Measurements from ENCODE around the gene WDFY2.

Gene WDFY2

DNA sequence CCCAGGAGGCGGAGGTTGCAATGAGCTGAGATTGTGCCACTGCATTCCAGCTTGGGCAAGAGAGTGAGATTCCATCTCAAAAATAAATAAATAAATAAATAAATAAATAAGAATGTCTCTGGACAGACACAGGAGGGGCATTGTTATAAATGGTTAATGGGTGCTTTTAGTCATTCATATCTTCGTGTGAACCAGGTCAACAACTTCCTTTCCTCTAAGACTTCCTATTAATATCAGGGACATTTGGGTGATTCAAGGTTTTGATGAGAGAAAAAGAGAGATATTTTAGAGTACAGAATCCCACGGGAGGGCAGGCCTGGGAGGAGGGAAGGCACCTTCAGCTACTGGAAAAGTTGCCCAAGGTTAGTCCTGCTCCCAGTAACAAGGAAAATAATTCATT lies 195.8 kb downstream of the WDFY2 start:
- no peak overlapping the region for H3K4me3 ChIP-seq (ENCODE audit: low read depth, low read length)
- no peak overlapping the region for H3K4ac ChIP-seq (ENCODE audit: low read depth, low read length)
- no peak for DNase-seq
- no peak overlapping the region for H3K18ac ChIP-seq (ENCODE audit: low read length)
- no peaks in the 10 kb centered on the region for H3K9me3 ChIP-seq (ENCODE audit: insufficient read depth, low read depth, low read length)
- no peak overlapping the region for H3K9ac ChIP-seq (ENCODE audit: low read length)
- no CpG with 5 or more reads among the region's 3 CpGs for WGBS (ENCODE audit: extremely low coverage, insufficient coverage, insufficient read length)
- H3K4me2 ChIP-seq (ENCODE audit: low read length) = no peak overlapping the region
- H2BK5ac ChIP-seq (ENCODE audit: low read depth, low read length, poor library complexity) = no peak overlapping the region
- no peak overlapping the region for H3K14ac ChIP-seq (ENCODE audit: low read length)
- no peak overlapping the region for H2AK5ac ChIP-seq (ENCODE audit: low read length)
- H3K4me1 ChIP-seq (ENCODE audit: control insufficient read depth in 1 of 2, insufficient read depth in 2 of 2, low read length in 2 of 2) = no peaks in the 10 kb centered on the region
- H3K79me2 ChIP-seq (ENCODE audit: control insufficient read depth, insufficient read depth, low read length, poor library complexity) = no peaks in the 10 kb centered on the region
- no peak overlapping the region for H2AFZ ChIP-seq (ENCODE audit: insufficient read depth, low read length, poor library complexity)
- H4K8ac ChIP-seq (ENCODE audit: low read depth, low read length) = no peak overlapping the region
- H3K79me1 ChIP-seq (ENCODE audit: low read length) = no peaks in the 10 kb centered on the region
- no peaks in the 10 kb centered on the region for H3K27me3 ChIP-seq (ENCODE audit: insufficient read depth, low read length)
- H3K36me3 ChIP-seq (ENCODE audit: control insufficient read depth in 1 of 2, insufficient read depth in 2 of 2, low read length in 2 of 2) = no peaks in the 10 kb centered on the region
- H4K12ac ChIP-seq (ENCODE audit: low read depth, low read length) = no peak overlapping the region
- H2BK12ac ChIP-seq (ENCODE audit: low read length) = no peak overlapping the region
- no peak overlapping the region for H3K23ac ChIP-seq (ENCODE audit: low read length)
- H4K91ac ChIP-seq (ENCODE audit: low read depth, low read length) = no peak overlapping the region
- H2BK120ac ChIP-seq (ENCODE audit: insufficient read depth, low read length, poor library complexity) = no peak overlapping the region
- H3K27ac ChIP-seq (ENCODE audit: low read depth, low read length) = no peak overlapping the region

- no CpG with 5 or more reads among the region's 15 CpGs for WGBS (ENCODE audit: extremely low coverage, insufficient coverage, insufficient read length)
Measured at GRCh38 chr13:51781246-51782022, 197.2 kb downstream of the WDFY2 start.

GRCh38 chr13:51782026-51782710 lies 197.9 kb downstream of the WDFY2 start:
- H3K18ac ChIP-seq (ENCODE audit: low read length) = no peak overlapping the region

More at GRCh38 chr13:51781246-51782022, 197.2 kb downstream of the WDFY2 start:
- H2AFZ ChIP-seq (ENCODE audit: insufficient read depth, low read length, poor library complexity) = no peak overlapping the region
- H2BK5ac ChIP-seq (ENCODE audit: low read depth, low read length, poor library complexity) = no peak overlapping the region
- H3K27ac ChIP-seq (ENCODE audit: low read depth, low read length) = no peak overlapping the region
- H3K23ac ChIP-seq (ENCODE audit: low read length) = no peak overlapping the region
- H3K4me2 ChIP-seq (ENCODE audit: low read length) = no peak overlapping the region
- no peak overlapping the region for H2BK12ac ChIP-seq (ENCODE audit: low read length)
- no peak overlapping the region for H3K4me3 ChIP-seq (ENCODE audit: low read depth, low read length)
- no peak overlapping the region for H4K12ac ChIP-seq (ENCODE audit: low read depth, low read length)
- no peaks in the 10 kb centered on the region for H3K79me2 ChIP-seq (ENCODE audit: control insufficient read depth, insufficient read depth, low read length, poor library complexity)
- no peak overlapping the region for H3K14ac ChIP-seq (ENCODE audit: low read length)
- no peak overlapping the region for H2AK5ac ChIP-seq (ENCODE audit: low read length)
- no peaks in the 10 kb centered on the region for H3K27me3 ChIP-seq (ENCODE audit: insufficient read depth, low read length)
- H4K8ac ChIP-seq (ENCODE audit: low read depth, low read length) = no peak overlapping the region
- H3K9ac ChIP-seq (ENCODE audit: low read length) = no peak overlapping the region
- H3K79me1 ChIP-seq (ENCODE audit: low read length) = no peaks in the 10 kb centered on the region
- no peak overlapping the region for H3K18ac ChIP-seq (ENCODE audit: low read length)
- H3K9me3 ChIP-seq (ENCODE audit: insufficient read depth, low read depth, low read length) = no peaks in the 10 kb centered on the region
- H4K91ac ChIP-seq (ENCODE audit: low read depth, low read length) = no peak overlapping the region
- no peak overlapping the region for H3K4ac ChIP-seq (ENCODE audit: low read depth, low read length)
- no peaks in the 10 kb centered on the region for H3K36me3 ChIP-seq (ENCODE audit: control insufficient read depth in 1 of 2, insufficient read depth in 2 of 2, low read length in 2 of 2)
- DNase-seq = peak; percentile 56 to 75
- H2BK120ac ChIP-seq (ENCODE audit: insufficient read depth, low read length, poor library complexity) = no peak overlapping the region
- no peaks in the 10 kb centered on the region for H3K4me1 ChIP-seq (ENCODE audit: control insufficient read depth in 1 of 2, insufficient read depth in 2 of 2, low read length in 2 of 2)

DNA sequence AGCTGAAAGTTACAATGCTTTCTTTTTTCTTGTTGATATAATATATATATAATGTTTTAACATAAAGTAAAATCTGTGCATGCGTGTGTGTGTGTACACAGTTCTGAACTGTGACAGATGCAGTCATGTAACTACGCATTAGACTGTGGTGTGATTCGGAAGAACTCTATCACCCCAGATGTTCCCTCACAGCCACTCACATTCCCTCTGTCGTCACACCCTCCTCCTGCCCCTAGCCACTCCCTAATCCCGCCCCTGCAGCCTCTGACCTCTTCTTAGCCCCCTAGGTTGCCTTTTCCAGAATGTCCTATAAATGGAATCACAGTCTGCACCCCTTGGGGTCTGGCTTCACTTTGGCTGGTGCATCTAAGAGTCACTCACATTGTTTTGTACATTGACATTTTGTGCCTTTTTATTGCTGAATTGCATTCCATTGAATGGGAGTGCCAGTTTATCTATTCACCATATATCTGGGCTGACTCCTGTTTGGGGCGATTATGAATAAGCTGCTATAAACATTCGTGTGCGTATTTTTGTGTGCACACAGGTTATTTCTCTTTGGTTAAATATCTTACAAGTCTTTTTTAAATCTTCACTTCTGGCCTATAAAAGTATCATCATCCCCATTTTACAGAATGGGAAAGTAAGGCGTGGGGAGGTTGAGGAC lies 199.3 kb downstream of the WDFY2 start:
- no peak overlapping the region for H4K12ac ChIP-seq (ENCODE audit: low read depth, low read length)
- no peak overlapping the region for H4K91ac ChIP-seq (ENCODE audit: low read depth, low read length)
- no peaks in the 10 kb centered on the region for H3K27me3 ChIP-seq (ENCODE audit: insufficient read depth, low read length)
- no peak for DNase-seq
- H3K27ac ChIP-seq (ENCODE audit: low read depth, low read length) = no peak overlapping the region
- no peak overlapping the region for H3K4ac ChIP-seq (ENCODE audit: low read depth, low read length)
- no peak overlapping the region for H2BK120ac ChIP-seq (ENCODE audit: insufficient read depth, low read length, poor library complexity)
- no peak overlapping the region for H3K14ac ChIP-seq (ENCODE audit: low read length)
- no peaks in the 10 kb centered on the region for H3K9me3 ChIP-seq (ENCODE audit: insufficient read depth, low read depth, low read length)
- H3K23ac ChIP-seq (ENCODE audit: low read length) = no peak overlapping the region
- H2AFZ ChIP-seq (ENCODE audit: insufficient read depth, low read length, poor library complexity) = no peak overlapping the region
- H3K18ac ChIP-seq (ENCODE audit: low read length) = no peak overlapping the region
- H2BK5ac ChIP-seq (ENCODE audit: low read depth, low read length, poor library complexity) = no peak overlapping the region
- H3K4me1 ChIP-seq (ENCODE audit: control insufficient read depth in 1 of 2, insufficient read depth in 2 of 2, low read length in 2 of 2) = no peaks in the 10 kb centered on the region
- no peak overlapping the region for H2BK12ac ChIP-seq (ENCODE audit: low read length)
- H3K9ac ChIP-seq (ENCODE audit: low read length) = no peak overlapping the region
- no peaks in the 10 kb centered on the region for H3K79me2 ChIP-seq (ENCODE audit: control insufficient read depth, insufficient read depth, low read length, poor library complexity)
- H2AK5ac ChIP-seq (ENCODE audit: low read length) = no peak overlapping the region
- H4K8ac ChIP-seq (ENCODE audit: low read depth, low read length) = no peak overlapping the region
- no peaks in the 10 kb centered on the region for H3K36me3 ChIP-seq (ENCODE audit: control insufficient read depth in 1 of 2, insufficient read depth in 2 of 2, low read length in 2 of 2)
- H3K79me1 ChIP-seq (ENCODE audit: low read length) = no peaks in the 10 kb centered on the region
- no CpG with 5 or more reads among the region's 9 CpGs for WGBS (ENCODE audit: extremely low coverage, insufficient coverage, insufficient read length)
- H3K4me2 ChIP-seq (ENCODE audit: low read length) = no peak overlapping the region
- H3K4me3 ChIP-seq (ENCODE audit: low read depth, low read length) = no peak overlapping the region

More at GRCh38 chr13:51782026-51782710, 197.9 kb downstream of the WDFY2 start:
- no peaks in the 10 kb centered on the region for H3K9me3 ChIP-seq (ENCODE audit: insufficient read depth, low read depth, low read length)
- H4K8ac ChIP-seq (ENCODE audit: low read depth, low read length) = no peak overlapping the region
- H4K12ac ChIP-seq (ENCODE audit: low read depth, low read length) = no peak overlapping the region
- no peak overlapping the region for H2BK120ac ChIP-seq (ENCODE audit: insufficient read depth, low read length, poor library complexity)
- no peaks in the 10 kb centered on the region for H3K27me3 ChIP-seq (ENCODE audit: insufficient read depth, low read length)
- H3K79me2 ChIP-seq (ENCODE audit: control insufficient read depth, insufficient read depth, low read length, poor library complexity) = no peaks in the 10 kb centered on the region
- H2BK12ac ChIP-seq (ENCODE audit: low read length) = no peak overlapping the region
- no peak overlapping the region for H3K4me3 ChIP-seq (ENCODE audit: low read depth, low read length)
- no peak overlapping the region for H3K23ac ChIP-seq (ENCODE audit: low read length)
- H3K79me1 ChIP-seq (ENCODE audit: low read length) = no peaks in the 10 kb centered on the region
- no peak overlapping the region for H2AK5ac ChIP-seq (ENCODE audit: low read length)
- H3K27ac ChIP-seq (ENCODE audit: low read depth, low read length) = no peak overlapping the region
- no peak overlapping the region for H3K9ac ChIP-seq (ENCODE audit: low read length)
- no peak overlapping the region for H4K91ac ChIP-seq (ENCODE audit: low read depth, low read length)
- WGBS (ENCODE audit: extremely low coverage, insufficient coverage, insufficient read length) = no CpG with 5 or more reads among the region's 15 CpGs
- no peak overlapping the region for H3K4me2 ChIP-seq (ENCODE audit: low read length)
- H2BK5ac ChIP-seq (ENCODE audit: low read depth, low read length, poor library complexity) = no peak overlapping the region
- H2AFZ ChIP-seq (ENCODE audit: insufficient read depth, low read length, poor library complexity) = no peak overlapping the region
- no peak overlapping the region for H3K4ac ChIP-seq (ENCODE audit: low read depth, low read length)
- H3K36me3 ChIP-seq (ENCODE audit: control insufficient read depth in 1 of 2, insufficient read depth in 2 of 2, low read length in 2 of 2) = no peaks in the 10 kb centered on the region
- DNase-seq = no peak
- no peaks in the 10 kb centered on the region for H3K4me1 ChIP-seq (ENCODE audit: control insufficient read depth in 1 of 2, insufficient read depth in 2 of 2, low read length in 2 of 2)
- no peak overlapping the region for H3K14ac ChIP-seq (ENCODE audit: low read length)

All from trophoblast cell (in vitro differentiated cells and primary cell).